ENCODE measurements around the gene MICAL2. TPM values are rescaled to one million over a fixed set of nuclear protein-coding genes. Genes with fewer than 3 reads are reported as not detected.

MICAL2 gene
- total RNA-seq, 4 donors from 2014 or later, result 24.7 to 53.7 (median 37.0) TPM

DNA sequence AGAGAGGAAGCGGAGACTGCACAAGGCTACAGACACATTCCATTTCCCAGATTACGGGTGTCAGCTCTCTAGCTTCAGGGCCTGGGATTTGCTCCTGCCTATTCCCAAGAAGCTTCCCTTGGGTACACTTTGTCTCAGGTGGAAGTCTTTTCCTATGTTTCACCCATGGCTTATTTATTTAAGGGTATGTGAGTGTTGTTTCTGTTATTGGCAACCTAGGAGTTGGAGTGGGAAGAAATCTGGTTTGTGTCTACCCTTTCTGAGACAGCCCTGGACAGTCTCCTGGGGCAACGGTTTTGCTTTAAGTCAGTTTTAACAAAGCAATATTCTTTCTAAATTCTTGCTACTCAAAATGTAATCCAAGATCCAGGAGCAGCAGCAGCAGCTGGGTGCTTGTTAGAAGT is 127.0 kb downstream of the MICAL2 start:
- no peaks in the 10 kb centered on the region for H3K9me3 ChIP-seq
- DNase-seq (no peak), ATAC-seq (no peak)
- peaks cover 0 to 9% of the 10 kb centered on the region in 2 donors for H3K36me3 ChIP-seq
- H3K27me3 ChIP-seq, result no peaks in the 10 kb centered on the region
- in situ Hi-C loops (cut with MboI; ENCODE audit: low sequenced_read_pairs in 4 of 4), result loop anchor here (5.0 kb wide), 1 partner anchor 190 kb away; no protein-coding TSS in a partner anchor
- TF ChIP-seq POLR2A (IDR thresholded peaks at IDR 0.05), result no peak
- TF ChIP-seq, protein P1, sequence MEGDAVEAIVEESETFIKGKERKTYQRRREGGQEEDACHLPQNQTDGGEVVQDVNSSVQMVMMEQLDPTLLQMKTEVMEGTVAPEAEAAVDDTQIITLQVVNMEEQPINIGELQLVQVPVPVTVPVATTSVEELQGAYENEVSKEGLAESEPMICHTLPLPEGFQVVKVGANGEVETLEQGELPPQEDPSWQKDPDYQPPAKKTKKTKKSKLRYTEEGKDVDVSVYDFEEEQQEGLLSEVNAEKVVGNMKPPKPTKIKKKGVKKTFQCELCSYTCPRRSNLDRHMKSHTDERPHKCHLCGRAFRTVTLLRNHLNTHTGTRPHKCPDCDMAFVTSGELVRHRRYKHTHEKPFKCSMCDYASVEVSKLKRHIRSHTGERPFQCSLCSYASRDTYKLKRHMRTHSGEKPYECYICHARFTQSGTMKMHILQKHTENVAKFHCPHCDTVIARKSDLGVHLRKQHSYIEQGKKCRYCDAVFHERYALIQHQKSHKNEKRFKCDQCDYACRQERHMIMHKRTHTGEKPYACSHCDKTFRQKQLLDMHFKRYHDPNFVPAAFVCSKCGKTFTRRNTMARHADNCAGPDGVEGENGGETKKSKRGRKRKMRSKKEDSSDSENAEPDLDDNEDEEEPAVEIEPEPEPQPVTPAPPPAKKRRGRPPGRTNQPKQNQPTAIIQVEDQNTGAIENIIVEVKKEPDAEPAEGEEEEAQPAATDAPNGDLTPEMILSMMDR (IDR thresholded peaks at IDR 0.05 in 4 of 5, conservative IDR thresholded peaks at IDR 0.05 in 1 of 5), result no peak
- H3K27ac ChIP-seq, result peak overlapping the region in 1 of 4 donors; percentile 92
- H3K4me1 ChIP-seq, result peaks cover 7 to 12% of the 10 kb centered on the region in 2 donors
- intact Hi-C loops (cut with DNase I; ENCODE audit: low total_unique reads), result loop anchor here (2.0 to 5.0 kb wide), 2 partner anchors 45 to 150 kb away; no protein-coding TSS in a partner anchor
- no peak overlapping the region for H3K4me3 ChIP-seq

DNA sequence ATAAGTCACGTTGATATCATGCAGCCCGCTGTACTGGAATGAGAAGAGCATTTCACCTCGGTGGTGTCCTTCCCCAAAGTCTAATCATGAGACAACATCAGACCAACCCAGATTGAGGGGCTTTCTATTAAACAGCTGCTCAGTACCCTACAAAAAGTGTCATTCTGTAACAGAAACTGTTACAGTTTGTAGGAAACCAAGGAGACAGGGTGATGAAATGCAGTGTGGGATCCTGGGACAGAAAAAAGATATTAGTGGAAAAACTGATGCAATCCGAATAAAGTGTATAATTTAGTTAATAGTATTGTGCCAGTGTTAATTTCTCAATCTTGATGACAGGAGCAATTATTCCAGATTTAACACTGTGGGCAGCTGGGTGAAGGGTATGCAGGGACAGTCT is 128.0 kb downstream of the MICAL2 start:
- H3K27ac ChIP-seq, result no peak overlapping the region
- peaks cover 0 to 18% of the 10 kb centered on the region in 2 donors for H3K36me3 ChIP-seq
- H3K27me3 ChIP-seq, result no peaks in the 10 kb centered on the region
- TF ChIP-seq POLR2A (IDR thresholded peaks at IDR 0.05), result no peak
- TF ChIP-seq, protein P1 (IDR thresholded peaks at IDR 0.05 in 4 of 5, conservative IDR thresholded peaks at IDR 0.05 in 1 of 5), result no peak
- H3K4me1 ChIP-seq, result peaks cover 12 to 15% of the 10 kb centered on the region in 2 donors
- no peak for ATAC-seq
- intact Hi-C loops (cut with DNase I; ENCODE audit: low total_unique reads) (loop anchor here (5.0 kb wide), 1 partner anchor 151 kb away; no protein-coding TSS in a partner anchor), in situ Hi-C loops (cut with MboI; ENCODE audit: low sequenced_read_pairs in 4 of 4) (loop anchor here (5.0 kb wide), 1 partner anchor 191 kb away; no protein-coding TSS in a partner anchor)
- H3K4me3 ChIP-seq, result no peak overlapping the region
- no peaks in the 10 kb centered on the region for H3K9me3 ChIP-seq
- DNase-seq, result no peak

DNA sequence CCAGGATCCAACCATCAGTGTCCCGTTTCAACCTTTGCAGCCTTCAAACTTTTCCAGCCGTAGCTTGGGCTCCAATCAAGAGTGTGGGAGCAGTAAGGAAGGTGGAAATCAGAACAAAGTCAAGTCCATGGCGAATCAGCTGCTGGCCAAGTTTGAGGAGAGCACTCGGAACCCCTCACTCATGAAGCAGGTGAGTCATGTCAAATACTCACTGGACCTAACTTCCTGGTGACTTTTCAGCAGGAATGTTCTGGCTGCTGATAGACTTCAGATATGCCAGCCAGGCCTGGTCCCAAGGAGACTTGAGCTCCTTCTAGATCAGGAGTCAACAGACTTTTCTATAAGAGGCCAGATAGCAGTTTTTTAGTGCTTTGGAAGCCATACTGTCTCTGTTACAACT is 129.0 kb downstream of the MICAL2 start:
- ATAC-seq (no peak), DNase-seq (no peak)
- H3K27ac ChIP-seq, result peak overlapping the region in 1 of 4 donors; percentile 10
- H3K36me3 ChIP-seq, result peaks cover 0 to 20% of the 10 kb centered on the region in 2 donors
- peaks cover 12 to 24% of the 10 kb centered on the region in 2 donors for H3K4me1 ChIP-seq
- TF ChIP-seq POLR2A (IDR thresholded peaks at IDR 0.05), result no peak
- TF ChIP-seq, protein P1 (IDR thresholded peaks at IDR 0.05 in 4 of 5, conservative IDR thresholded peaks at IDR 0.05 in 1 of 5), result no peak
- H3K27me3 ChIP-seq, result no peaks in the 10 kb centered on the region
- no peaks in the 10 kb centered on the region for H3K9me3 ChIP-seq
- no peak overlapping the region for H3K4me3 ChIP-seq
- in situ Hi-C loops (cut with MboI; ENCODE audit: low sequenced_read_pairs in 4 of 4) (loop anchor here (5.0 kb wide), 1 partner anchor 192 kb away; no protein-coding TSS in a partner anchor), intact Hi-C loops (cut with DNase I; ENCODE audit: low total_unique reads) (loop anchor here (5.0 kb wide), 1 partner anchor 152 kb away; no protein-coding TSS in a partner anchor)

DNA sequence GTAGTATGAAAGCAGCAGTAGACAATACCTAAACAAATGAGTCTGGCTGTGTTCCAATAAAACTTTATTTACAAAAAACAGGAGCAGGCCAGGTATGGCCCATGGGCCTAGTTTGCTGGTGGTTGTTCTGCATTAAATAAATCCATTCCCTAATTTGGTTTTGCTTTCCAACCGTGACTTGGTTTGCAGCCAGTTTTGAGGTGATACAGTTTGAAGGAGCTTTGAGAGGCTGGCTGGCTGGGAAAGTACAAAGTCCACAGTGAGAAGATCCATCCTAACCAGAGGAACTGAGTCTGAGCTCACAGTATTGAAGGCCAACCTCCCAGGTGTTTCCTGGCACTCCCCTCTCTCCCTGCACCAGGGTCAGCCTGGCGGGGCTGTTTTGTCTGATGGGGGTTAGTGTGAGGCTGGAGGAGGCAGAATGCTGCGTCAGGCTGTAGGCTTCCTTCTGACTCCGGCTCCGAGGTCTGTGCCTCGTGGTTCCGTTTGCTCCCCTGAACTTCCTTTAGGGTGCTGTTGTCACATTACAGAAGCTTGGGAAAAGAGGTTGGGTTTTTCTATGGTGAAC is 129.5 kb downstream of the MICAL2 start:
- H3K9me3 ChIP-seq, result no peaks in the 10 kb centered on the region
- in situ Hi-C loops (cut with MboI; ENCODE audit: low sequenced_read_pairs in 4 of 4) (loop anchor here (5.0 kb wide), 1 partner anchor 193 kb away; no protein-coding TSS in a partner anchor), intact Hi-C loops (cut with DNase I; ENCODE audit: low total_unique reads) (loop anchor here (5.0 kb wide), 1 partner anchor 153 kb away; no protein-coding TSS in a partner anchor)
- no peak for TF ChIP-seq POLR2A (IDR thresholded peaks at IDR 0.05)
- TF ChIP-seq, protein P1 (IDR thresholded peaks at IDR 0.05 in 4 of 5, conservative IDR thresholded peaks at IDR 0.05 in 1 of 5), result no peak
- no peak overlapping the region for H3K4me3 ChIP-seq
- peaks cover 0 to 20% of the 10 kb centered on the region in 2 donors for H3K36me3 ChIP-seq
- no peaks in the 10 kb centered on the region for H3K27me3 ChIP-seq
- ATAC-seq, result no peak
- DNase-seq, result no peak
- H3K4me1 ChIP-seq, result peaks cover 14 to 24% of the 10 kb centered on the region in 2 donors
- peak overlapping the region in 2 of 4 donors; percentile 62 to 69 for H3K27ac ChIP-seq

Measured in gastrocnemius medialis (tissue), 4 donors.